ENCODE data around the gene CCDC117. TPM values are rescaled to one million over a fixed set of nuclear protein-coding genes. Genes with fewer than 3 reads are reported as not detected.
A peak's percentile ranks its signal among the peaks of the same experiment; 100 is the strongest.

Gene CCDC117
- total RNA-seq, 1 experiment from 2014 or later = 40.0 TPM

GRCh38 chr22:28791841-28792490, 19.5 kb downstream of the CCDC117 start:
- Histone ChIP-seq H4K91ac (ENCODE audit: insufficient read length, low read depth, low read length) (no peak overlapping the region), H2BK5ac (ENCODE audit: insufficient read length, low read length) (no peak overlapping the region), H2BK20ac (ENCODE audit: low read depth, low read length, poor library complexity, severe bottlenecking) (no peak overlapping the region), H3K56ac (ENCODE audit: insufficient read length, low read depth, low read length) (no peak overlapping the region), H3K79me2 (ENCODE audit: insufficient read depth, low read length) (no peaks in the 10 kb centered on the region), H2BK12ac (ENCODE audit: insufficient read length, low read depth, low read length) (no peak overlapping the region), H3K23me2 (ENCODE audit: insufficient read length, low read depth, low read length, poor library complexity, severe bottlenecking) (no peaks in the 10 kb centered on the region), H2BK15ac (ENCODE audit: low read depth, low read length) (no peak overlapping the region), H3K27me3 (ENCODE audit: insufficient read depth, low read length) (no peaks in the 10 kb centered on the region), H2AK5ac (ENCODE audit: insufficient read length, low read length) (no peak overlapping the region), H4K20me1 (ENCODE audit: control insufficient read depth, insufficient read depth, insufficient read length) (no peaks in the 10 kb centered on the region), H3K4me1 (ENCODE audit: insufficient read depth, low read length) (no peaks in the 10 kb centered on the region), H3K79me1 (ENCODE audit: insufficient read depth, low read depth, low read length, poor library complexity, severe bottlenecking) (no peaks in the 10 kb centered on the region), H3K4me2 (ENCODE audit: insufficient read depth, insufficient read length, low read length) (no peak overlapping the region), H3K9me3 (ENCODE audit: control insufficient read depth, low read depth, low read length) (no peaks in the 10 kb centered on the region), H2AFZ (ENCODE audit: low read length) (no peak overlapping the region), H3K9ac (ENCODE audit: extremely low read depth, insufficient read length, low read length) (no peak overlapping the region), H3K27ac (ENCODE audit: insufficient read length, low read depth, low read length) (no peak overlapping the region), H3K18ac (ENCODE audit: insufficient read length, low read depth, low read length) (no peak overlapping the region), H4K5ac (ENCODE audit: insufficient read length, low read depth, low read length) (no peak overlapping the region), H4K8ac (replicated peaks; ENCODE audit: insufficient read length, low read depth, low read length) (no peak overlapping the region), H3K14ac (ENCODE audit: insufficient read depth, low read length) (no peak overlapping the region), H3T11ph (ENCODE audit: low read length) (no peak overlapping the region), H3K4ac (ENCODE audit: low read depth, low read length) (no peak overlapping the region), H2BK120ac (ENCODE audit: low read depth, low read length, poor library complexity, severe bottlenecking) (no peak overlapping the region), H3K23ac (ENCODE audit: insufficient read length, low read depth, low read length) (no peak overlapping the region)
- no peak for DNase-seq
- TF ChIP-seq, protein P1, sequence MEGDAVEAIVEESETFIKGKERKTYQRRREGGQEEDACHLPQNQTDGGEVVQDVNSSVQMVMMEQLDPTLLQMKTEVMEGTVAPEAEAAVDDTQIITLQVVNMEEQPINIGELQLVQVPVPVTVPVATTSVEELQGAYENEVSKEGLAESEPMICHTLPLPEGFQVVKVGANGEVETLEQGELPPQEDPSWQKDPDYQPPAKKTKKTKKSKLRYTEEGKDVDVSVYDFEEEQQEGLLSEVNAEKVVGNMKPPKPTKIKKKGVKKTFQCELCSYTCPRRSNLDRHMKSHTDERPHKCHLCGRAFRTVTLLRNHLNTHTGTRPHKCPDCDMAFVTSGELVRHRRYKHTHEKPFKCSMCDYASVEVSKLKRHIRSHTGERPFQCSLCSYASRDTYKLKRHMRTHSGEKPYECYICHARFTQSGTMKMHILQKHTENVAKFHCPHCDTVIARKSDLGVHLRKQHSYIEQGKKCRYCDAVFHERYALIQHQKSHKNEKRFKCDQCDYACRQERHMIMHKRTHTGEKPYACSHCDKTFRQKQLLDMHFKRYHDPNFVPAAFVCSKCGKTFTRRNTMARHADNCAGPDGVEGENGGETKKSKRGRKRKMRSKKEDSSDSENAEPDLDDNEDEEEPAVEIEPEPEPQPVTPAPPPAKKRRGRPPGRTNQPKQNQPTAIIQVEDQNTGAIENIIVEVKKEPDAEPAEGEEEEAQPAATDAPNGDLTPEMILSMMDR (conservative IDR thresholded peaks at IDR 0.05) = no peak
- Mint-ChIP-seq H3K9me3 (no peaks in the 10 kb centered on the region; a peak in 1 of 5 replicates), H3K27me3 (ENCODE audit: low read depth) (no peaks in the 10 kb centered on the region), H3K4me3 (no peak overlapping the region), H3K36me3 (ENCODE audit: insufficient read depth in 1 of 3, low read depth in 3 of 3) (peaks cover 34 to 56% (median 53%) of the 10 kb centered on the region in 3 experiments), H3K27ac (peak overlapping the region in 2 of 3 experiments; percentile 32 to 89; a peak in 3 of 7 replicates), H3K4me1 (no peaks in the 10 kb centered on the region)
- WGBS (ENCODE audit: extremely low coverage, insufficient read length, low lambda C conversion rate) = no CpG with 5 or more reads among the region's 3 CpGs

Measured in H9 (cell line).